NCI-H187 (cell line): ENCODE measurements around the gene CNTN4.
"Not testable (repeated sequence)": the region's sequence is repeated elsewhere in the genome, so short reads cannot be mapped to it uniquely, and the experiment has no call there.

Experiments
- DNase-seq, 2 experiments: peaks; one replicate each; lab custom pipeline; 2025; lab: John Stamatoyannopoulos, UW

Gene CNTN4

DNA sequence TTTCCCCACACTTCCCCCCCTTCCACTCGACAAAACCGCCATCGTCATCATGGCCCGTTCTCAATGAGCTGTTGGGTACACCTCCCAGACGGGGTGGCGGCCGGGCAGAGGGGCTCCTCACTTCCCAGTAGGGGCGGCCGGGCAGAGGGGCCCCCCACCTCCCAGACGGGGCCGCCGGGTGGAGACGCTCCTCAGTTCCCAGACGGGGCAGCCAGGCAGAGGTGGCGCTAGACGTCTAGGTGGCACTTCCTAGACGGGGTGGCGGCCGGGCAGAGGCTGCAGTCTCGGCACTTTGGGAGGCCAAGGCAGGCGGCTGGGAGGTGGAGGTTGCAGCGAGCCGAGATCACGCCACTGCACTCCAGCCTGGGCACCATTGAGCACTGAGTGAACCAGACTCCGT is 818.0 kb downstream of the CNTN4 start:
- not testable (repeated sequence) for DNase-seq

DNA sequence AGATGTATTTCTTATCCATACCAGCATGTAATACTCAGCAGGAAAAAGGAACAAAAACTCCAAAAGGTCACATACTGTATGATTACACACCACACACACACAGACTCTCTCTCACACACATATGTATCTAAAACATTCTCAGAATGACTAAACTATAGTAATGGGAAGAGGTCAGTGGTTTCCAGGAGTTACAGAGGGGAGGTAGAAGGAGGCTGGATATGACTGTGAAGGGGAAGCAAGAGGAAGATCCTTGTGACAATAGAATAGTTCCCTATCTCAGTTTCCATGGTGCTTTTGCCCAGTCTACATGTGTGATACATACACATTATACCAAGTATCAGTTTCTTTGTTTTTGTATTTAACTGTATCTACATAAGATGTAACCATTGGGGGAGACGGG is 821.4 kb downstream of the CNTN4 start:
- DNase-seq = no peak

DNA sequence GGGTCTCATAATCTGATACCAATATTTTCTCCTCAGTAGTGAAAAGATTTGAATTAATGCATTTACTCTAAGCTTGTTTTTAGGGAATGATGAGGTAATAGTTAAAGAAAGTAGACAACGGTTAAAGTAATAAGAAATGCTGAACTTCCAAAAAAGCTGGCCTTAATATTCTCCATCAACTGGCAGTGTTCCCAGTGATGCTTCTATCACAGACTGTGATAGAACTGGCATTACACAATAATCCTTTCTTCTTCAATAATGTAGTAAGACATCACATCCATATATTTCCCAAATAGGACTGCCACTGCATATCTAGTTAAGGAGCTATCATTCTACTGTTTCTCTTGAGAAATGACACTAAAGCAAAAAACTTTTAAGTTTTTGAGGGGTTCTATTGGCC is 822.8 kb downstream of the CNTN4 start:
- DNase-seq = no peak

DNA sequence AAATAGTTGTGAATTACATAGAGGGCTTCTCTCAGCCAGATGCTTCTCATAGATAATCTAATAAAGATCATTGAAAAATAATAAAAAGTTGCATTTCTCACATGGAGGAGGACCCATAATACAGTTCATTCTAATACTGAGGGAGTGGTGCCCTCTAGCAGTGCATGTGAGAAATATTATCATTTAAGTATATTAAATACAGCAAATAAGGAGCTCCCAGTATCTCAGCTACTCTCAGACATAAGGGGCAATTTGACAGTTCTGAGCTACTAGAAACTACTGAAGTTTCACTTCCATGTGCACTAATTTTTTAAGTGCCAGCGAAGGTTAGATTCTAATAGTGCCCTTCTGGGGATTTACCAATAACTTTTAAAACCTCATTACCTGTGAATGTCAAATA is 823.2 kb downstream of the CNTN4 start:
- no peak for DNase-seq

DNA sequence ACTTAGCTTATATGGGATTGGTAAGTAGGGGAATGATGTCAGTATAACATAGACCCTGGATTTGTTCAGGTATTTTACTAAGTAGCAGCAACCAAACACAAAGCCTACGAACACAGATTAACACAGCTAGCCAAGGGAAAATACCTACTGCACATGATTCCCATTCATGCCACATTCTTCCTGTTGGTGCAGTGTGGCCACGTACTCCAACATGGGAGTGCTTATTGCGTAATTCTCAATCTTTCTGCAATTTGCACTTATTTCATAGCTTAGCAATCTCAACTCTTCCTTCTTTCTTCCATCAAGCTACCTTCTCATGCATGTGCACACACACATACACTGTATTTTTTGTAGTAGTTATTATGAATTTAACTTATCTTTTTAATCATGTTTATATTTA is 824.7 kb downstream of the CNTN4 start:
- no peak for DNase-seq

DNA sequence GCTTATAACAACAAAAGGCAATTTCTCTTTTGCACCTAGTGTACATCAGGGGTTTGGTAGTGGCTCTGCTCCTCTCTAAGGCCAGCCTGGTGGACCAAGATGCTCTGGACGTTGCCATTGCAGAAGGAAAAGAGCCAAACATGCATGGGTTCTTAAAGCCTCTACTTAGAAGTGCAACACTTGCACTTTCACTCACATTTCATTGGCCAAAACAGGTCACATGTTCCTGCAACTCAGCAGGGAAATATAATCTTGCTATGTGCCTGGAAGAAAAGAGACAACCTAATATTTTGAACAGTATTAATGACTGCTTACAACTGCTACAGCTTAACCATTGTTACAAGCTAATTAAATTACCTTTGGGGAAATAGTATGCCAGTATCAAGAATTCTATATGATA is 828.6 kb downstream of the CNTN4 start:
- no peak for DNase-seq

DNA sequence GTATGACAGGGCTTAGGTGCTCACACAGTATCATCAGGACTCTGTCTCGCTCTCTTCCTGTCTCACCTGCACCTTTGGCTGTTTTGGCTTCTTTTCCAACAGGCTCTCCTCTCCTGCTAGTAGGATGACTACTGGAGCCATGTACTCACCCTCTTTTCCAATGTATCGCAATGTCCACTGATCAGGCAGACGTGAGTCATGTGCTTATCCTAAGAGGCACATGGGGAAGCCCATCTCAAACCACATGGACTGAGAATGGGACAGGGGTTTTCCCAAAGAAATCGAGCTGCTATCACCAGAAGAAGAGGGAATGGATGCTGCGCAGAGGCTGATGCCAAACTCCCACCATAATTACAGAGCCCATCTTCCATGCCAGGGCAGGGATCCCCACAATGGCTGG is 830.9 kb downstream of the CNTN4 start:
- DNase-seq = no peak

DNA sequence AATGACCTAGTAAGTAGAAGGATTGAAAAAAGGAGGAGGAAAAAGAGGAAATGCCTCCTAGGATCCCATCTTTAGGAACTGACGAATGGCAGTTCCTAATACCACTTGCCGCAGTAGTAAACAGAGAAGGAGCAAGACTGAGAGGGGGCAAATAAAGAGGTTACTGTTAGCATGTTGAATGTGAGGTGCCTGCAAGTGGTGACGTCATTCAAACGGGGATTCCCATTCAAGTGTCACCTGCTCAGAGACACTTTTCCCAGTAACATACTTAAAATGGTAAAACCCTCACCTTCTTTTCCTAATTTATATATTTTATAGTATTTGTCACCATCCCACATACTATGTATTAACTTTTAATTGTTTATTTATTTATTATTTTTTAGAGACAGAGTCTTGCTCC is 832.6 kb downstream of the CNTN4 start:
- no peak for DNase-seq

DNA sequence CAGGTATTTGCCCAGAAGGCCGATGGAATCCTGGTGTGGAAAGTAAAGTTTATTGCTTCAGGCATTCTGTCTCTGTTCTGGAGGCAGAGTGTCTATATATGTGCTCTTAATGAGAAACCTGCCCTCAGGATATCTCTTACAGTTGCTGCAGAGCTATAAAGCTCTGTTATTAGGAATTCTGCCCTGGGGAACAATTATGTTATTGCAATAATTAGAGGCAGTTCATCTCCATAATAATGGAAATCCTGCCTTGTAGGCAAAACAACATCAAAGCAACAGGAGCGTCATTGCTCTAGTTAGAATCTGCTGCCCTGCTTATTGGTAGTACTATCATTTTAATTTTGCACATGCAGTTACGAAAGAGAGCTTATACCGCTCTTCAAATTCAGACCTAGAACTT is 835.9 kb downstream of the CNTN4 start:
- no peak for DNase-seq

DNA sequence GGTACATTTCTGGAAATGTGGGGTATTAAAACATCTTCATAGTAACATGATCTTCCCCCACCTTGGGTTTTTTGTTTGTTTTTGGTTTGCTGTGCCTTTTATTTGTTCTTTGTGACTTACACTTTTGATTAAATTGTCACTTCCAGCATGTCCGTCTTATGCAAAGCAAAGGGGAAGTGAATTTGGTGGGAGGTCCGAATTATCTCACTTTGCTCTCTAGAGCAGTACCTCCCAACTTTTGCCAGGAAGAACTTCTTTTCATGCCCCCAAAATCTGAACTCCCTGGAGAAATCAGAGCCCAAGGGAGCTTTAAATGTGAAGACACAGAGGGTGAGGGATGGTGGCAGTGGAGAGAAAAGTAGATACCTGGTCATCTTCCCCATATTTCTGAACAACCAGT is 838.4 kb downstream of the CNTN4 start:
- no peak for DNase-seq

DNA sequence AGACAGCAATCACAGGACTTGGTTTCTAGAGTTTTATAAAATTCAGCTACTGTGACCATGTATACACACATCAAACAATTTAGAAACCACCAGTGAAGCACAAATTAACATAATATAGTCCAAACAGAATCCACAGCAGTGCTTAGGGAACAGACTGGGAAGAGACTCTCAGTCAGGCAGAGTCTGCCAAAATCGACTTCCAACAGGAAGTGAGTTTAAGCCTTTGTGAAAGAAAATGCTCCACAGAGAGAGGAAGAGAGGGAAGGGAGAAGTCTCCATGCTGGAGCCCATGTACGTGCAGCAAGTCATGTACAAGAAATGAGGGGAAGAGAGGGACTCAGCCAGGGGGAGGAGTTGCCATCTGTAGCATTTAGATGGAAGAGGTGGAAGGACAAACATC is 838.9 kb downstream of the CNTN4 start:
- DNase-seq = no peak

DNA sequence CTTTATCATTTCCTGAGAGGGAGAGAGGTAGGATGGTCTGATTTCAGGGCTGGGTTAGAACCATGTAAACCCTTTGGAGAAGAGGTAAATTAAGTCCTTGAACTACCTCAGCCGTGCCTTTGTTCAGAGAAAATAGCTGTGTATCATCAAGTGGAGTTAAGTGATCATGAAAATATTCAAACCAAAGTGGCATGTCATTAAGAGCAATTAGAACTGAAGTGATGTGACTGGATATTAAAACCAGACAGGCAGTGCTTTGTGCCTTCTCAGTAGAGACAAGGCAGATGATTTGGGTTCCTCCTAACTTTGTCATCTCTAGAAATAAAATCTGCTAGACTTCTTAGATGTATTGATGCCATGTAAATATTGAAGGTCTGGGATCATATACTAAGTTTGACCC is 840.0 kb downstream of the CNTN4 start:
- DNase-seq = no peak

DNA sequence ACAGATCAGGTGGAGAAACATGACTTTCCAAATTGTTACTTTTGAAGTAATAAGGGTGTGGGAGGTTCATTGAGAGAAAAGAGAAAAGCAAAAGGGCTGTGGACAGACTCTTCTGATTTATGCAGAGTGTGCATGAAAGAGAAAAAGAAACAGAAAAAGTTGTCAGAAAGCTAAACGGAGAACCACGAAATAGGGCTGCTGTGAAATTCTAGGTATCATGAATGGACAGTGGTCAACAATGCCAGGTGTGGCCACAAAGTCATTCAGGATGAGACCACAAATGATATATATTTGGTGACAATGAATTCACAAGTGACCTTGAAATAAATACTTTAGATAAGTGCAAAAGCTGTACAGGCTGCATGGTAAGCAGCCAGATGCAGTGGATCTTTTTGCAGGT is 841.4 kb downstream of the CNTN4 start:
- DNase-seq = no peak

DNA sequence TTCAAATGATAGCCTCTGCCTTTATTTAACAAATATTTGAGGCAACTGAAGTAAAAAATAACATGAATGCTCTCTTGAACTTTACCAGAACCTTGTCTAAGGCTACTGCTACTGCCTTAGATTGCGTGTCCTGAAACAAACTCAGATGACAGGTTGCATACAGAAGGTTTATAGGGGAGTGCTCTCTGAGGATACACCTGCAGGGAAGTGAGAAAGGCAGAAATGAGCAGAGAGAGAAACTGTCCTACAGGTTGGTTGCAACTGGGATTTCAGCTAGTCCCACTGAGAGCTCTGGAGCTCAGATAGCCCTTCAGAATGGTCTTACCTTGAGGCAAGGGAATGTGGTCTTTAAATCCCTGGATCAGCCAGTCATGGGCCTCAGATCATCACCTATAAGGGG is 846.0 kb downstream of the CNTN4 start:
- DNase-seq = no peak

DNA sequence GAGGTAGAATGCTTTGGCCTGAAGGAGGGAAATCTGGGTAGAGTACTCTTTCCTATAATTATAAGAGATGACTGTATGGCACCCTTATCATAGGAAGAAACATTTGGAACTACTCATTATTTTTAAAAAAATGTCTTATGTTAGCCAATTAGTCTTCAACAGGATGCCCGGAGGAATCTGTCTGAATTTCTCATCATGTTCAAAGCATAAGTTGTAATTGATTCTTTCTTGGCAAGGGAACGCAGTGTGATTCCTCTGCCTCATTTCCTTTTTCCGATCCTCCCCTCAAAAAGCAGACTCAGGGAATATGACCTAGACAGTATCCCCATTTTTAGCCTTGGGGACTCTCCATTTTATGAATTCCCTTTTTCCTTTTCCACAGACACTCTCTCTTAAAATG is 846.5 kb downstream of the CNTN4 start:
- no peak for DNase-seq

DNA sequence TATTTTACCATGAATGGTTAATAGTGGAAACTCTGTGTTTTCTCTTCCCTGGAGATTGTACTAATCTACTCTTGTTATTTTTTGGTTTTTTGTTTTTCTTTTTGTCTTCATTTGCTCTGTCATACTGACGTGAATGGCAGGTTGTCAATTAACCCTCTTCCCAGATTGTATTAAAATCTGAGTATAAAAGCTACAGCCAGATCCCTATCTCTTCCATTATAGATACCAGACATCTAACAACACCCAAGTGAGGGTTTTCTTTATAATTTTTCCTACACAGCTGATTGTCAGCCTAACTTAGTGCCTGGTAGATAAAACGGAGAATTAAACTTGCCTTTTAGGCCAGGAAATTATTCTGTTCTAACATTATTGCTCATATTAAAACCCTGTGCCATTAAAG is 848.9 kb downstream of the CNTN4 start:
- no peak for DNase-seq

DNA sequence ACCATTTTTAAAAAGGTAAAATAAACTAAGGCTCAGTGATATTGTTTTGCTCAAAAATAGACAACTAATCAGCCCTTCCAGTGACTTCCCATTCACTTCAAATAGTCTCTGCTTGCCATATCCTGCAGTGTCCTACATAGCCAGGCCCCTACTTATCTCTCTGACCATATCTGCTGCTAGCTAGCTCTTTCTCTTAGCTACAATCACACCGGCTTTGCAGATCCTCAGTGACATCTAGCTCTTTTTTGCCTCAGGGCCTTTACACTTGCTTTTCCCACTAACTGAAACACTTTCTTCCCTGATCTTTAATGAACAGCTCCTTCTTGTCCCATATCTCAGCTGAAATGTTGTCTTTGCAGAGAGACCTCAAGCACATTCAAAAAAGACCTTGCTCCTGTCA is 850.2 kb downstream of the CNTN4 start:
- no peak for DNase-seq

DNA sequence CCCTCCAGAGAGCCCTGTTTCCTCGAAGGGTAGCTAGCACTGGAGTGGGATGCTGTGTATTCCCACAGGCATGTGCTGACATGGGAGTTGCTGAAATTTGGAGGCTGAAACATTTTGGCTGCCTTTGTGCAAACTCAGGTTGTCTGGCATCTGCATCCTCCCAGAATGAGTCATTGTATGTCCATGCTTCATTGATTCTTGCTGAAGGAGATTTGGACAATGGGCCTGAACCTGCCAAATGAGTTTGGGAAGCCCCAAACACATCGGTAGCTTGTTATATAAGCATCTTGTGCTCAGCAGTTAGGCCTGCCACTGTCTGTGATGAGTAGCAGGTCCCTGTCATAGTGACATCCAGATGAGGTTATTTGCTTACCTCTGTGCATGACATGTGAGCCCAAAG is 851.5 kb downstream of the CNTN4 start:
- DNase-seq = no peak

DNA sequence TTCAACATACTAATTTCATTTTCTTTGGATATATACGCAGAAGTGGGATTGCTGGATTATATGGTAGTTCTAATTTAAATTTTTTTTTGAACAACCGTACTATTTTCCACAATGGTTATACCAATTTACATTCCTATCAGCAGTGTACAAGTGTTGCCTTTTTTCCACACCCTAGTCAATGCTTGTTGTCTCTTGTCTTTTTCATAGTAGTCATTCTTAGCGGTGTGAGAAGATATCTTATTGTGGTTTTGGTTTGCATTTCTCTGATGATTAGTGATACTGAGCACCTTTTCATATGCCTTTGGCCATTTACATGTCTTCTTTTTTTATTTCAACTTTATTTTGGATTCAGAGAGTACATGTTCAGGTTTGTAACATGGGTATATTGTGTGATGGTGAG is 858.4 kb downstream of the CNTN4 start:
- no peak for DNase-seq

DNA sequence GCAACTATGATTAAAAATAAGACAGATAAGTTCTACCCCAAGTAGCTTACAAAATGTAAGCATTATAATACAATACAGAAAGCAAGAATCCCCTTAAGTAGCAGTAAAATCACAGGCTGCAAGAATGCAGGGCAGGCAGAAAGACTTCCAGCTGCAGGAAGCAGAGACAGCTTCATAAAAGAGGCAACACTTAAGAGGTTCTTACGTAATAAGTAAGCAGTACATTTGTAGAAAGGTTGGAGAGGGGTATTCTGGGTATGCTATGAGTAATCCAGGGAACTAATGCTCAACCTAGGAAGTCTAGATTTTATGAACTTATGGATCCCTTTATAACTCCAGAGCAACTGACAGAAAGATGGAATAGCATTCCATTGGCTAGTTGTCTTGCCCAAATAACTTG is 859.9 kb downstream of the CNTN4 start:
- DNase-seq = no peak

DNA sequence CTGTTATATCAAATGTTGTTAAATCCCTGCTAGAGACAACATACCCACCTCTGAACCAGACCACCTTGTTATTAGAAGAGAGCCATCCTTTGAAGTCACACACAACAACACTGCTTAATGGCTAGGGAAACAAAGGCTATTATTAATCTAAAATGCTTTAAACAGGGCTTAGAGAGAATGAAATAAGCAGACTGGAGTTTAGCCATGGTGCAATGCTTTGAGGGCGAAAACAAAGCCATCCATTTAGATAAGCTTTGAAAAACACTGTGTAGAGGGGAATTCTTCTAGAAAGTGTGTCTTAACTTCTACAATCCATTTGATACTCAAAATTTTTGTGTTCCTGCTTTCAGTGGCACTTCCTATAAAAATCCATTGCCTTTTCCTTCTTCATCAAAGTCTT is 862.9 kb downstream of the CNTN4 start:
- DNase-seq = no peak

DNA sequence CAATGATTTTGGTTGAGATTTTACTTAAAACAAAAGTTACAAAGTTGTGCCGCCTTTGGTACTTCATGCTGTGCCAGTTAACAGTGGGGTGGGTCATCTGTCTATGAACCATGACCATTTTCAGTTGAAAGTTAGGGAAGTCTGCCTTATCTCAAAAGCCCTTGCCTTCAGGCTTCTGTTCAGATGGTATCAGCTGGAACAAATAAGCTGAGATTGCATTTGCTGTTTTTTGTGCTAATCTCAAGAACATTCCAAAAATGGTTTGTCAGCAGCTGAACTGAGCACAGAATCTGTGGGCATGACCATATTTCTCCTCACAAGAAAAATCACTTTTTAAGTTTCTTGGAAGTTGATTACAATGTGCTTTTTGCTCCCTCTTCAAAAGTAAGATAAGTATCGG is 869.2 kb downstream of the CNTN4 start:
- no peak for DNase-seq

DNA sequence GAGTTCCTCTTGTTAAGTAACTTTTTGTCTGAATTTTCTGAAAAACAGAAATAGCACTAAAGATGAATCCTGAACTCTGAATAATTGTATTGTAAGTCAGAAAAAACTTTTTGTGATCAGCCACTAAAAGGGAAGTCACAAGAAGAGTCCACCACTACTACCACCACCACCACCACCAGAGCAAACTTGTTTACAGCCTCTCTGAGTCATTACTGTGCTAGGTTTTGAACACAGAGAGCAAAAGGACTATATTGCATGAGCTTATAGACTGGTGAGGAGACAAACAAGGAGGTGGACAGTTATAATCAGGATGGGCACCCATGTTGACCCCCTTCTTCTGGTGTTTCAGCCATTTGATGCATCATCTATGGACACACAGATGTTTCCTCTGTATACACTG is 869.8 kb downstream of the CNTN4 start:
- DNase-seq = no peak

DNA sequence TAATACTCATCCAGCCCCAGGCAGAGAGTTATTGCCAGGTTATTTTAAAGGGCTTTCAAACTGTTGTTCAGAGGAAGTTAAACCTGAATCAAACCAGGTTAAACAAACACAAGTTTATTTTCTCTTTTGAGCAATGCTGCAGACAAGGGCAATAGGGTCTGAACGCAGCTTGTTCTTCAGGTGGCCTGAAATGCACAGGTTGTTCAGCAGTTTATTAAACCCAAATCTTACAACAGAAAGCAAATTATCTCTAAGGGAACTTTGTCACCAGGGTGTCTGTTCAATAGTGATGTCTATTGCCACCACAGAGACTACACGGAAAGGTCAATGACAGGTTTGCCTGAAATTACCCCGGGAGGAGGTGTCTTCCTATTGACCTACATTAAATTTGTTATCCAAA is 877.5 kb downstream of the CNTN4 start:
- DNase-seq = no peak

DNA sequence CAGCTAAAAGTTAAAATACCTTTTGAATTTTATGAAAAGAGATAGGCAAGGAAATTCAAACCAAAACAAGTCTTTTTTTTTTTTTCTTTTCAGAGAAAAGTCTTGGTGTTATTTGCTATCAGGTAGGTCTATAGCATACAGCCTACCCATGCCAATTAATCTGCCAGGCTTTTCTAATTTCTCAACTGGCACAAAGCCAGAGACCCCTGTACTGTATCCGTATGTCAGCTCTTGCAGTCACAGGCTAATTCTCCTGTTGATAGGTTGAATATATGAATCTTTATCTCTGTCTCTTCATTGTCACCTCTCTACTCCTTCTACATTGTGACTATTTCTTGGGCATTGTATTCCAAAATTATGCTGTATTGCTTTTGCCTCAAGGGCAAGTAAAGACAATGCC is 878.1 kb downstream of the CNTN4 start:
- no peak for DNase-seq
